ENCODE results near the gene ATP4B.

The ATP4B gene

DNA sequence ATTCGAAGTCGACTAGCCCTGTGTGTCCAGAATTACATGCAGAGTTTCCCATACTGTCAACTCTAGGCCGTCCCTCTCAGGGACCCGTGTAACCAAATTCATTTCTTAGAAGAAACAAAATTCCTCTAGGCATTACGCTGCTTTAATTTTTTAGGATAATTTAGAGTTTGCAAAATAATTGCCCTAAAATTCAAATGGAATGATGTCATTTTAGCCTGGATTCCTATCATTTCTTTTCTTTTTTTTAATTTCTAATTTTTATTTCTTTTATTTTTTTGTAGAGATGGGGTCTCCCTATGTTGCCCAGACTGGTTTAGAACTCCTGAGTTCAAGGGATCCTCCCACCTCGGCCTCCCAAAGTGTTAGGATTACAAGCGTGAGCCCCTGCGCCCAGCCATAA lies 1.3 kb upstream of the ATP4B start:
- H3K27me3 ChIP-seq (replicated peaks; ENCODE audit: insufficient read depth, low read length): no peaks in the 10 kb centered on the region; the same call in none of the 2 replicates
- H3K4me1 ChIP-seq (ENCODE audit: low read length): no peaks in the 10 kb centered on the region
- H3K4me3 ChIP-seq (ENCODE audit: low read length): no peak overlapping the region
- TF ChIP-seq EZH2 (optimal IDR thresholded peaks at IDR 0.05; ENCODE audit: low read depth, low read length) (no peak), EZH2phosphoT487 (IDR thresholded peaks at IDR 0.05; ENCODE audit: low read length) (no peak)
- TF ChIP-seq, protein P1, sequence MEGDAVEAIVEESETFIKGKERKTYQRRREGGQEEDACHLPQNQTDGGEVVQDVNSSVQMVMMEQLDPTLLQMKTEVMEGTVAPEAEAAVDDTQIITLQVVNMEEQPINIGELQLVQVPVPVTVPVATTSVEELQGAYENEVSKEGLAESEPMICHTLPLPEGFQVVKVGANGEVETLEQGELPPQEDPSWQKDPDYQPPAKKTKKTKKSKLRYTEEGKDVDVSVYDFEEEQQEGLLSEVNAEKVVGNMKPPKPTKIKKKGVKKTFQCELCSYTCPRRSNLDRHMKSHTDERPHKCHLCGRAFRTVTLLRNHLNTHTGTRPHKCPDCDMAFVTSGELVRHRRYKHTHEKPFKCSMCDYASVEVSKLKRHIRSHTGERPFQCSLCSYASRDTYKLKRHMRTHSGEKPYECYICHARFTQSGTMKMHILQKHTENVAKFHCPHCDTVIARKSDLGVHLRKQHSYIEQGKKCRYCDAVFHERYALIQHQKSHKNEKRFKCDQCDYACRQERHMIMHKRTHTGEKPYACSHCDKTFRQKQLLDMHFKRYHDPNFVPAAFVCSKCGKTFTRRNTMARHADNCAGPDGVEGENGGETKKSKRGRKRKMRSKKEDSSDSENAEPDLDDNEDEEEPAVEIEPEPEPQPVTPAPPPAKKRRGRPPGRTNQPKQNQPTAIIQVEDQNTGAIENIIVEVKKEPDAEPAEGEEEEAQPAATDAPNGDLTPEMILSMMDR (IDR thresholded peaks at IDR 0.05; ENCODE audit: low read length): no peak
- no peaks in the 10 kb centered on the region for H3K9me2 ChIP-seq (replicated peaks; ENCODE audit: insufficient read depth, low read length)
- no peaks in the 10 kb centered on the region for H3K9me3 ChIP-seq (replicated peaks; ENCODE audit: insufficient read depth, low read length)
- no peaks in the 10 kb centered on the region for H3K36me3 ChIP-seq (replicated peaks; ENCODE audit: insufficient read depth, low read length)
- no peaks in the 10 kb centered on the region for H4K20me1 ChIP-seq (ENCODE audit: insufficient read depth, low read length)
- no peak overlapping the region for H3K9ac ChIP-seq (ENCODE audit: low read length)
- no peak overlapping the region for H3K4me2 ChIP-seq (ENCODE audit: low read depth, low read length)
- no peaks in the 10 kb centered on the region for H3F3A ChIP-seq (ENCODE audit: insufficient read depth, low read length)
- DNase-seq: no peak
- no peak overlapping the region for H3K27ac ChIP-seq (ENCODE audit: low read length)
- H2AFZ ChIP-seq (ENCODE audit: low read length): no peak overlapping the region
- H3K79me2 ChIP-seq (ENCODE audit: low read length): no peaks in the 10 kb centered on the region

DNA sequence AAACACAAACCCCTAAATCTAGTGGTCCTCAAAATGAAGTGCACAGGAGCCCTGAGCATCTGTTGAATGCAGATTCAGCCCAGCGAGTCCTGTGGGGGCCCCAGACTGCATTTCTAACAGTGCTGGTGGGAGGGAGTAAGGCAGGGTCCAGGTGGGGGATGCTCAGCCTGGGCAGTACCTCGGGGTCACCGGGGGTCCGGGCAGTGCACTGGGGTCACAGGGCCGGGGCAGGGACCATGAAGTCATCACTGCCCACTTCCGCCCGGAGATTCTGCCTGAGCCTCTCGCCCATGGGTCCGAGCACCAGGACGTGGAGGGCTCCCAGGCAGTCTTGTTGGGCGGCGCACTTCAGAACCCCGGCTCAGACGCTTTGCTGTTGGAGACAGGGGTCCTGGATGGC lies 838 bp upstream of the ATP4B start:
- Histone ChIP-seq H3K4me3 (ENCODE audit: low read length) (no peak overlapping the region), H3K4me1 (ENCODE audit: low read length) (no peaks in the 10 kb centered on the region), H3K27me3 (replicated peaks; ENCODE audit: insufficient read depth, low read length) (no peaks in the 10 kb centered on the region; the same call in none of the 2 replicates), H3K36me3 (replicated peaks; ENCODE audit: insufficient read depth, low read length) (no peaks in the 10 kb centered on the region), H3F3A (ENCODE audit: insufficient read depth, low read length) (no peaks in the 10 kb centered on the region), H3K9me2 (replicated peaks; ENCODE audit: insufficient read depth, low read length) (no peaks in the 10 kb centered on the region), H3K9ac (ENCODE audit: low read length) (no peak overlapping the region), H3K4me2 (ENCODE audit: low read depth, low read length) (no peak overlapping the region), H3K79me2 (ENCODE audit: low read length) (no peaks in the 10 kb centered on the region), H4K20me1 (ENCODE audit: insufficient read depth, low read length) (no peaks in the 10 kb centered on the region), H2AFZ (ENCODE audit: low read length) (no peak overlapping the region), H3K27ac (ENCODE audit: low read length) (no peak overlapping the region), H3K9me3 (replicated peaks; ENCODE audit: insufficient read depth, low read length) (no peaks in the 10 kb centered on the region)
- no peak for DNase-seq
- TF ChIP-seq EZH2 (optimal IDR thresholded peaks at IDR 0.05; ENCODE audit: low read depth, low read length) (no peak), EZH2phosphoT487 (IDR thresholded peaks at IDR 0.05; ENCODE audit: low read length) (no peak)
- TF ChIP-seq, protein P1 (IDR thresholded peaks at IDR 0.05; ENCODE audit: low read length): no peak

DNA sequence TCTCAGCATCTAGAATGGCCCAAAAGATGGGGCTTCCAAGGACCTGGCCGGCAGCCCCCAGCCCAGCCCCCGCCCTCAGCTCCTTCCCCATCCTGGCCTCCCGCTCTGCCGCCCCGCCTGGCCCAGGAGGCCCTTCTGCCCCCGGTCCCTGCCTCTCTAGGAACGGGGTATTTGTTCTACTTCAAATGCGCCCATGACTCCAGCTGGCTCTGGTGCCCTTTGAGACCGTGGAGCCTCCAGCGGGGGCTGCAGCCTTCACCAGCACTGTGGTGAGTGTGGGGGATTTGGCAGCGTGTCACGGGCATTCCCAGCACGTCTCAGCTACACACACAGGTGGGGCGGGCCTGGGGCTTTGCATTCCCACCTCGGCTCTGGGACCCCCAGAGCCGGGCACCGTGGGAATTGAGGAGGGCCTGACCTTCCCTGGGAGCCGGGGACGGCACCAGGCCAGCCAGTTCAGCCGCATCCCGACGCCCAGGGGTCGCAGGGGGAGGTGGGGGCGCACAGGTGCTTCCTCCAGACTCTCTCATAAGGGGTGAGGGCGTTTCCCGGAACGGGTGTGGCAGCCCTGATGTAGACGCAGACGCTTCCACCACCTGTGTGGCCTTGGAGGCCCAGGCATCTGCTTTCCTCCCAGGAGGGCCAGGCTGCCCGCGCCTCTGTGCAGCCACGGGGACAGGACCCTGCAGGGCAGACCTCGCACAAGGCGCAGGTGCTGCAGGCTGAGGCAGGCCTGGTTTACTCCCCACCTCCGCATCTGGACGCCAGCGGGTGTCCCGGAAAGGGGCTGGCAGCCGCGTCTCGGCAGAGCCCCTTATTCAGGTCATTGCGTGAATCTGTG lies 947 bp downstream of the ATP4B start:
- Histone ChIP-seq H2AFZ (ENCODE audit: low read length) (no peak overlapping the region), H3K4me1 (ENCODE audit: low read length) (no peaks in the 10 kb centered on the region), H3K79me2 (ENCODE audit: low read length) (no peaks in the 10 kb centered on the region), H3K4me3 (ENCODE audit: low read length) (no peak overlapping the region), H4K20me1 (ENCODE audit: insufficient read depth, low read length) (no peaks in the 10 kb centered on the region), H3K27me3 (replicated peaks; ENCODE audit: insufficient read depth, low read length) (no peaks in the 10 kb centered on the region; the same call in none of the 2 replicates), H3K4me2 (ENCODE audit: low read depth, low read length) (no peak overlapping the region), H3F3A (ENCODE audit: insufficient read depth, low read length) (no peaks in the 10 kb centered on the region), H3K9me3 (replicated peaks; ENCODE audit: insufficient read depth, low read length) (no peaks in the 10 kb centered on the region), H3K9ac (ENCODE audit: low read length) (no peak overlapping the region), H3K36me3 (replicated peaks; ENCODE audit: insufficient read depth, low read length) (no peaks in the 10 kb centered on the region), H3K9me2 (replicated peaks; ENCODE audit: insufficient read depth, low read length) (no peaks in the 10 kb centered on the region), H3K27ac (ENCODE audit: low read length) (no peak overlapping the region)
- TF ChIP-seq, protein P1 (IDR thresholded peaks at IDR 0.05; ENCODE audit: low read length): no peak
- TF ChIP-seq EZH2 (optimal IDR thresholded peaks at IDR 0.05; ENCODE audit: low read depth, low read length) (no peak), EZH2phosphoT487 (IDR thresholded peaks at IDR 0.05; ENCODE audit: low read length) (no peak)
- no peak for DNase-seq

Measured in MM.1S (cell line).